ENCODE results near the gene KCTD13. TPM values are rescaled to one million over a fixed set of nuclear protein-coding genes. Genes with fewer than 3 reads are reported as not detected.

KCTD13 gene
- total and polyA plus RNA-seq, 2 of the 8 experiments (the other 6 are each of a cell fraction or from before 2014, with no cell fraction given), result 9.2 to 10.8 TPM

GRCh38 chr16:29961479-29962343 lies 35.7 kb upstream of the KCTD13 start, which contains the start of gene TMEM219 (continued):
- TF ChIP-seq RBBP5 (IDR thresholded peaks at IDR 0.05; ENCODE audit: borderline replicate concordance, low read depth, low read length) (peak; percentile 17; the same call in 1 of the 2 replicates), SRF (IDR thresholded peaks at IDR 0.05; ENCODE audit: low read depth, low read length) (no peak)

All from H1 (cell line).